Measurements from ENCODE around the gene TMEM151B.

- TF ChIP-seq, protein P1, sequence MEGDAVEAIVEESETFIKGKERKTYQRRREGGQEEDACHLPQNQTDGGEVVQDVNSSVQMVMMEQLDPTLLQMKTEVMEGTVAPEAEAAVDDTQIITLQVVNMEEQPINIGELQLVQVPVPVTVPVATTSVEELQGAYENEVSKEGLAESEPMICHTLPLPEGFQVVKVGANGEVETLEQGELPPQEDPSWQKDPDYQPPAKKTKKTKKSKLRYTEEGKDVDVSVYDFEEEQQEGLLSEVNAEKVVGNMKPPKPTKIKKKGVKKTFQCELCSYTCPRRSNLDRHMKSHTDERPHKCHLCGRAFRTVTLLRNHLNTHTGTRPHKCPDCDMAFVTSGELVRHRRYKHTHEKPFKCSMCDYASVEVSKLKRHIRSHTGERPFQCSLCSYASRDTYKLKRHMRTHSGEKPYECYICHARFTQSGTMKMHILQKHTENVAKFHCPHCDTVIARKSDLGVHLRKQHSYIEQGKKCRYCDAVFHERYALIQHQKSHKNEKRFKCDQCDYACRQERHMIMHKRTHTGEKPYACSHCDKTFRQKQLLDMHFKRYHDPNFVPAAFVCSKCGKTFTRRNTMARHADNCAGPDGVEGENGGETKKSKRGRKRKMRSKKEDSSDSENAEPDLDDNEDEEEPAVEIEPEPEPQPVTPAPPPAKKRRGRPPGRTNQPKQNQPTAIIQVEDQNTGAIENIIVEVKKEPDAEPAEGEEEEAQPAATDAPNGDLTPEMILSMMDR (IDR thresholded peaks at IDR 0.05) = no peak
- no peak for TF ChIP-seq POLR2A (IDR thresholded peaks at IDR 0.05)
These were observed 1.7 kb downstream of the TMEM151B start for GRCh38 chr6:44271914-44272313.

Measured in transverse colon (tissue), 3 donors.